Stimulated activated CD4-positive, alpha-beta T cell treated with anti-CD3 and anti-CD28 coated beads, Interleukin-2, amount 100 ng/mL, for 4 hours (primary cell): ENCODE results near the gene HIF3A.
"Not testable (repeated sequence)": the region's sequence is repeated elsewhere in the genome, so short reads cannot be mapped to it uniquely, and the experiment has no call there.

ENCODE experiments used
- DNase-seq: peaks from one replicate; pipeline ENCODE4 v3.0.0-alpha.2; 2020; ENCODE audit warnings: low read depth

HIF3A gene

DNA sequence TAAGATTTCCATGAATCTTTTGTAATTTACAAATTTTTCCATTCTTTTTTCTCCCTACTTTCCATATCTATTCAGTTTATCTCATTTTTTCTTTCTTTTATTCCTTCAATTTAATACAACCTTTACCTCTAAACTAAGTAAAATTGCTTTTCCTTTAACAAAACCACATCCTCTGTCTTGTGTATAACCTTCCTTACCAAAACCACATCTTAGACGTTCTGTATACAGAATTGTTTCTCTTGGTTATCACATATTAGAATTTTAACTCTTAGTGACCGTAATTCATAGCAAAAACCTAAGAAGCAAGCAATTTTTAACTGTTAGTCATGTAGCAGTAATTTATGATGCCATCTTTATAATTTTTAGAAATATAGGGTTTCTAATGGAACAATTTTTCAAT, 65.1 kb downstream of the HIF3A start:
- DNase-seq, result no peak

DNA sequence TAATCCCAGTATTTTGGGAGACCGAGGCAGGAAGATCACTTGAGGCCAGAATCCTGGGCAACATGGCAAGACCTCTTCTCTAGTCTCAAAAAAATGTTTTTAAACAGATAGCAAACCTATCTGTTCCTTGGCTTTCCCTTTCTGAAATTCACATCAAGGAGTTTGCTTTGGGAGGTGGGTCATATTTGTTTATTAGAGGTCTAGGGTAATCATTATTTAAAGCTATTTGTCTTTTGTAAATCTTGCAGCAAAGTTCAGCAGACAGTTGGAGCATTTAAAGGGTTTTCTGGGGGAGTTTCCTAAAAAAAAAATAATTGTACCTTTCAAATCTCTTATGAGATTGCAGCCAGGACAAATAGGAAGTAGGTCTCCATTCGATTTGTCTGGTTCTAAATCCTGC, 67.5 kb downstream of the HIF3A start:
- DNase-seq, result no peak

DNA sequence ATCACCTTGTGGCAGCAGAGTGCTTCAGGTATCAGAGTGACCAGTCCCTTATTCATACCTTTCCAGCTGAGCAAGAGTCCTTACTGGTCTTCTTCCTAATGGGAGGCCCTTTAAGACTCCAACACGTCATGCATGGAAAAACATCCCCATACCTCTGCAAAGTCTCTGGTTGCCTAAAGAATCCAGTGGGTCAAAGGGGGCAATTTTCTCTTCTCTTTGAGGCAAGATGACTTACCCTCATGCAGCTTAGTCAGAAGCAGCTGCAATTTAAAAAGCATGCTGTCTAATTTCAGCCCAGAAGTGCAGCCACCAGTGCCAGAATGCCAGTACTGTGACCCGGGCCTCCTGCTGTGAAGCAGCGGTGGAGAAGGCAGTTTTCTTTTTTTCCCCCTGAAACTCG, 68.7 kb downstream of the HIF3A start:
- no peak for DNase-seq

DNA sequence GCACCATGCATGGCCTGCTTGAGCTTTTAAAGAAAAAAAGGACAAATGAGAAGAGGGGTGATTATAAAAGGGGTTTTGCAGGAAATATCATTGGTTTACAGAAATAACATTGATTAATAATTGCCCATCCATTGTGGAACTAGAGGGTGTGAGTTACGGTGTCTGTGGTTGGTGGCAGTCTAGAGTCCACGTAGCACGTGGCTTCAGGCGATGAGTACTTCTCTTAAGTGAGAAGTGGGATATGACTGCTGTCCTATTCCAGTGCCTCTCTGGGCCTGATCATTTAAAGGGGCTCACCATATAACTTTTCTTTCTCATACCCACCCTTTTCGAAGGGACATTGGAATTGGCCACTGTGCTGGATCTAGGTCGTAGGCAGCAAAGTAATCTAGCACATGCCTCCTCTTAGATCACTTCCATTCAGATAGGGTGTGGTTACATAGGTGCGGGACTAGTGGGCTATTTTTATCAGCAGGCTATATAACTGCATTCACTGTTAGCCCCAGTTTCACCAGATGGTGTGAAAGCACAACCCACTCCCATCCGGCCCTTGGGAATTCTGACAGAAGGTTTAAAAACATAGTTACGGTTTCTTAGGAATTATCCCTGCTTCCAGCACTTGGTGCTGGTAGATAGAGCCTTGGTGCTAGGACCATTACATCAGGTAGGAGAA, 69.9 kb downstream of the HIF3A start:
- no peak for DNase-seq

DNA sequence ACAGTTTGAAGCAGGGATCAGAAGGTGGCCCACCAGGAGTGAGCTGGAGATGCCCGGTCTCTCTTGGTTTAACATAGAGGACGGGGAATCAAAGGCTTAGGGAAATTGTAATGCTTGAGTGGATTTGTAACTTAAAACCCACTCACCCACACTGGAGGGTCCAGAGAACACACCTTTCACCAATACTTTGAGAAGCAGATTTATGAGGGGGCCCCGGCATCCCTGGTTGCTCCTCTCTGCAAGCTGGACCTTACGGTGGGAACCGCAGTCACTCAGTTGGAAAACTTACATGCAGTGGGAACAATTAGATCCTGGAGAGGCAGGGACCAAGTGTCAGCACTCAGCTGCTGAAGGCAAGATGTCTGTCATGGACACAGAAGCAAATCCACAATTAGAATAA, 70.6 kb downstream of the HIF3A start:
- DNase-seq, result no peak

DNA sequence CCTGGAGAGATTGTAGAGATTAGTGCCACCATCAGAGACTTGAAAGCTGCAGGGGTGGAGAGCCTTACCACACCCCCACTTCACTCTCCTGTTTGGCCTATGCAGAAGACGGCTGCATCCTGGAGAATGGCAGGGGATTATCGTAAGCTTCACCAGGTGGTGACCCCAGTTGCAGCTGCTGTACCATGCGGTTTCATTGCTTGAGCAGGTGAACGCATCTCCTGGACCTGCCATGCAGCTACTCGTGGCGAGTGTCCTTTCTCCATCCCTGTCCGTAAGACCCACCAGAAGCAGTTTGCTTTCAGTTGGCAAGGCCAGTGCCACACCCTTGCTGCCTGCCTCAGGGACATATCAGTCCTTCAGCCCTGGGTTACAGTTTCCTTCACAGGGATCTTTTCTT, 71.3 kb downstream of the HIF3A start:
- no peak for DNase-seq

DNA sequence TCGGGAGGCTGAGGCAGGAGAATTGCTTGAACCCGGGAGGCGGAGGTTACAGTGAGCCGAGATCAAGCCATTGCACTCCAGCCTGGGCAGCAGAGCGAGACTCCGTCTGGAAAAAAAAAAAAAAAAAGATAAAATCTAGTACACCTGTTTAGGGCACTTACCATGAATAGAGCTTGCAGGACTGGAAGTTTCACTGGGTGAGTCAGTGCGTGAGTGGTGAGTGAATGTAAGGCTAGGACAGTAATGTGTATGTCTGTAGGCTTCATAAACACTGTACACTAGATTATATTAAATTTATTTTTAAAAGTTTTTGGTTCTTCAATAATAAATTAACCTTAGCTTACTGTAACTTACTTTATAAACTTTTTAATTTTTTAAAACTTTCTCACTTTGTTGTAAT, 73.0 kb downstream of the HIF3A start:
- DNase-seq, result no peak

DNA sequence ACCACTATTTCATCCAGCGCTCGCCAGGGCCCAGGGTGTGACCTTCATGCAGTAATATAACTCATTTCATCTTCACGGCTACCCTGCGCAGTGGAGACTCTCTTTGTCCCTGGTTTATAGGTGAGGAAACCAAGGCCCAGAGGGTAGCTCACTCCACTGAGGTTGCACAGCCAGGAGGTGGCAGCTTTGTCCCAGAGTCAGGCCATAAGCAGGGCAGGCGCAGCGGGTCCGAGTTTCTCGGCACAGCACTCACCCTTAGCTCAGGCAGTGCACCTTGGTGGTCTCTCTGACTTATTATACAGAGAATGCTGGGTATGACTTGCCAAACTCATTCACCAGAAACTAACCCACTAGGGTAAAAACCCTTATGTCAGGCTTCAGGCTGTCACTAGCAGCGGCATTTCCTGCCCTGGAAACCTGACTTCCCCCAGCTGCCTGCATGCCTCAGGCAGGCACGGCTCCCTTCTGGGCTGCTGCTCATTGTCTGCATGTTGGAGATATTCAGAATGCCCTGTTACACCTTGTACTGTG, 74.6 kb downstream of the HIF3A start:
- DNase-seq, result no peak

DNA sequence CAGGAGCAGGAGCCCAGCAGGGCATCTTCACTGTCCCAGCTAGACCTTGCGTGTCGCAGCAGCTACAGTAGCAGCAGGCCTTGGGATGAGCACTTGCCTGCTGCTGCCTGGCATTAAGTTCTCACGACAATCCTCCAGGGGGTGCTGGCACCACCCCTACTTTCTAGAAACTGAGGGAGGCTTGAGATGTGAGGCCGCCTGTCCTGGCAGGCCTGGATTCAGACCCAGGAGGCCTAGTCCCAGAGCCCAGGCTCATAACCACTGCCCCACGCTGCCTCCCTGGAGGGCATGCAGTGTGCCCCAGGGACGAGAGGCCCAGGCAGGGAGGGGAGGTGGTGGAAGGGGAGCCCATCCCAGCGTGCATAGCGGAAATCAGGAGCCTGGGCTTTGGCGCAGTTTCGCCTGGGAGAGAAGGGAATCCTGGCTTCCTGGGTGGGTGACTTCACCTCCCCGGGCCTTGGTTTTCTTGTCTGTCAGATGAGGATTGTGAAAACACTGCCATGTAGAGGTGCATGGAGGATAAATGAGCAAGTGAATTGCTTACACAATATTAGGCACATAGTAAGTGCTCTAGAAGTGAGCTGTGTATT, 76.2 kb downstream of the HIF3A start:
- no peak for DNase-seq

DNA sequence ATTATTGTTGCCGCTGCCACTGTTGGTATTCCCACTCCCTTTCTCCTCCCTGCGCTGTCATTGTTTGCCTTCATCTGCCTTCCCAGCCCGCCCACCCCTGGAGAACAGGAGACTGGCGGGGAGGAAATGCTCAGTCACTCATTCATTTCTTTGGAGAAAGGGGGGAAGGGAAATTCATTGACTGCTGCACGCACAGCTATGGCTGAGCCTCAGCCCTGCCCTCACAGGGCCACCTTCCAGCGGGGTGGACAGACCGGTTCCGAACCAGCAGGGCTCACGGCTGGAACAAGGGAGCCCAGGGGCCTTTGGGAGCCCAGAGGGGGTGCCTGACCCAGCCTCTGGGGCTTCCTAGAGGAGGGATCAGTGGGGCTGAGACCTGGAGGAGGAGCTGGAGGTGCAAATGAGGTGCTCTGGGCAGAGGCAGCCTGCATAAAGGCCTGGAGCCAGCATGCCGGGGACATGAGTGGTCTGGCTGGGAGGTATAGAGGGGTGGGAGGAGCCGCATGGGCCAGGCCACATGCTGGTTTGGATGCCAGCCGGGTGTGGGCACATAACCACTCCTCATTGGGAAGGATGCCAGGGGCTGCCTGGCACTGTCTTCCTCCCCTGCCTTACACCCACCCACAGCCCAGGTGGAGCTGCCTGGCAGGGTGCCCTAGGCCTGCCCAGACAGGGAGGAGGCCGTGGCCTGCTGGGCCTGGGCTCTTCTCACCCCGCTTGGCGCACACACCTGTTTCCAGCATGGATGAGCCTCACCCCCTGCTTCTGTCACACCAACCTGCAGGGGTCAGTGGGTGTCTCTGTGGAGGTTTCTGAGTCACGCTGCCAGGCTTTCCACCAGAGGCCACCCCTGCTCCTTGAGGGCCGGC, 76.9 kb downstream of the HIF3A start:
- DNase-seq, result no peak

DNA sequence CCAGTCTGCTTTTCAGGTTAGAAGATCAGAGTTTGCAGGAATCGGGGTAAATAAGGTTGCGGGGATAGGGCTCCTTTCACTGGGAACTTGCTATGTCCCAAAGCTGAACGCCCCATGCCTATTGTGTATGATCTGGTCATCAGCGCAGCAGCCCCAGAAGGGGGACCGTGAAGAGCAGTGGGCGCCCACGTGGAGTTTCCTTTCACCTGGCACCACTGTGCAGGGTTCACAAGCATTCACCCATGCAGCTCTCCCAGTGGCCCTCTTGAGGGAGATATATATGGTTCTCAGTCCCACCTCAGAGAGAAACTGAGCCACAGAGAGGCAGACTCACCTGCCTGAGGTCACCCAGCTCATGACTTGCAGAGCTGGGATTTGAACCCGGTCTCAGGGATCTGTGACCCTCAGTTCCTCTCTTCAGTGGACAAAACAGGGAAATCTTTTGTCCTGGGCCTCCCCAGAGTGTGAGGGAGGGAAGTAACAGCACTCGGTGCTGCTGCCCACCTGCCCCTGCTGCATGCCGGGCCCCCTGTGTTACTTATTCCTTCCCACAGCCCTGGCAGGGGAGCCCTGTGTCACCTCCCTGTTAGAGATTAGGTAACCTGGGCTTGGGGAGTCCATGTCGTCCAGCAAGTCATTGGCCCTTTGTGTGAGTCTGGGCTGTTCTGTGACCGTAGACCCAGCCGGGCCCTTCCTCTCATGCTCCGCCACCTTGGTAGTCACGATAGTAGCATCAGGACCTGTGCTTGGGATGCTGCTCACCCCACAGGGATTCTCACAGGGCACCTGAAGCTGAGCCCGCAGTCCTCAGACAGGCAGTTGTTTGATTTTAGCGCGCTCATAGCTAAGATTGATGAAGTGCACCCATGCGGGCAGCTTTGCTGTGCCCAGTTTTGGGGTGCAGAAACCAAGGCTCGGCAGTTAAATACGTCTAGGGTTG, 78.0 kb downstream of the HIF3A start:
- DNase-seq, result no peak

DNA sequence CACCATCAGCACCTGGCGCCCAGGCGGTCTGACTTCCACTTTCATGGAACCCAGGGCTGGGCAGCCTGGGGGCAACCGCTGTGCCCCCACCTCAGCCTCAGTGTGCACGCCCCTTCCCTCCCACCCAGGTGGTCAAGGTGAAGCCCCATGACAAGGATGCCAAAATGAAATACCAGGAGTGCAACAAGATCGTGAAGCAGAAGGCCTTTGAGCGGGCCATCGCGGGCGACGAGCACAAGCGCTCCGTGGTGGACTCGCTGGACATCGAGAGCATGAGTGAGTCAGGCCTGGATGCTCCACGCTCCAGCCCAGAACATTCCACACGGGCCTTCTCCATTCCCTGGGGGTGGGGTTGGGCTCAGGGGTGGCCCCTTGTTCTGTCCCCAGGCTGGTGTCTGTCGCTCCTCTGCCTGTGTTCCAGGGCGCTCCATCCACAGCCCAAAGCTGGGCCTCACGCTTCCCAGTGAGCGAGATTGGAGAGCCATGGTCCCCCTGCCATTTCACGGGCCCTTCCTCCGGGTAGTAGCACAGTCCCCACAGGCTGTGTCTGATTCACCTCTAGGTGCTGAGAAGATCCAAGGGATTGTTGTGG, 78.7 kb downstream of the HIF3A start:
- DNase-seq, result not testable (repeated sequence)

DNA sequence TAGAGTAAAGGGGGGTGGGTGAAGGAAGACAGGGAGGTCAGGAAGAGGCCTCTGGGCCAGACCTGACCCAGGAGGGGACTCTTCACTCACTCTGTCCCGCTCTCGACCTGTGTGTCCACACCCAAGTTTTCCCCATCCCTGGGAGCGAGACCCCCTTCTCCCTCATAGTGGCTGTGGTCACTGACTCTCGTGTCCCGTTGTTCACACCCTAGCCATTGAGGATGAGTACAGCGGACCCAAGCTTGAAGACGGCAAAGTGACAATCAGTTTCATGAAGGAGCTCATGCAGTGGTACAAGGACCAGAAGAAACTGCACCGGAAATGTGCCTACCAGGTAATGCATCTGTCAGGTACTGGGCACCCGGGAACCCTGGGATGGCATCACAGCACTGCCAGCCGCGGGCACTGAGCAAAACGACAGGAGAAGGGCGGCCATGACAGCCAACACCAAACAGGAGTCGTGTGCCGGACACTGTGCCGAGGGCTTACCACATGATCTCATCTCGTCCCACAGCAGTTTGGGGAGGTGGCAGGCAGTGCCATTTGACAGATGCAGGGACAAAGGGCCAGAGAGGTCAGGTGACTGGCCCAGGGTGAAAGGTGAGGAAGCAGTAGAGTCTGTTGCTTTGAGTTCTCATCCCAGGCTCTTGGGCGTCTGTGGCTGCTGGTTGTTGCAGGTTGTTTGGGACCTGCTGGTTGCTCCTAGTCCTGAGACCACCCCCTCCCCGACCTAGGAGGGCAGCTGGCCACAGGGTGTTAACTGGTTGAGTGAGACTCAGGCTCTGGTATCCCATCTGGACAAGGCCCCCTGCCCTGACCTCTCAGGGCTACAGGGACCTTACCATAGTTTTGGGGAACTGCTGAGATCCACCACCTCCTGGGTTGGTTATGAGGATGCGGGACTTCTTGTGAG, 79.7 kb downstream of the HIF3A start:
- DNase-seq, result no peak

DNA sequence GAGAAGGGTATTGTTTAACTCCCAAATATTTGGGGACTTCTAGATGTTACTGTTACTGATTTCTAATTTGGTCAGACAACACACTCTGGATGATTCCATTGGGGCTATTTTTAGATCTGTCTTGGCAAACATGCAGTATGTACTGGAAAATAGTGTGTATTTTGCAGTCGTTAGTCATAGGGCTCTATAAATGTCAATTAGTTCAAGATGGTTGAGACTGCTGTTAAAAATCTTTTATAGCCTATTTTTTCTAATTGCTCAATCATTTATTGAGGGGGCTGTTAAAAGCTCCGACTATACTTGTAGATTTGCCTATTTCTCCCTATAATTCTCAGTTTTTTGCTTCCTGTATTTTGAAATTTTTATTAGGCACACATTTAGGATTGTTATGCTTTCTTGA, 81.4 kb downstream of the HIF3A start:
- no peak for DNase-seq

DNA sequence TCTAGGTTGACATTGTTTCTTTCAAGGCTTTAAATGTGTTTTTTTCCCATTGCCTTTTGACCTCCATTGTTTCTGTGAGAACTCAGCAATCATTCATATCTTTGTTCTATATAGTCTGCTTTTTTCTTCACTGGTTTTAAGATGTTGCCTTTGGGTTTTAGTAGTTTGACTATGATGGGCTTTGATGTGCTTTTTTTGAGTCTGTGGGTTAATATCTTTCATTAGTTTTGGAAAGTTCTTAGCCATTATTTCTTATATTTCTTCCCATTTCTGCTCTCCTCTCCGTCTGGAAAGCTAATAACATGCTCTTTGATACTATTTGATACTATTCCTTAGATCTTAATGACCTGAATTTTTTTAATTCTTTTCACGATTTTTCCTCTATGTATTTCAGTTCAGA, 83.8 kb downstream of the HIF3A start:
- DNase-seq, result no peak

DNA sequence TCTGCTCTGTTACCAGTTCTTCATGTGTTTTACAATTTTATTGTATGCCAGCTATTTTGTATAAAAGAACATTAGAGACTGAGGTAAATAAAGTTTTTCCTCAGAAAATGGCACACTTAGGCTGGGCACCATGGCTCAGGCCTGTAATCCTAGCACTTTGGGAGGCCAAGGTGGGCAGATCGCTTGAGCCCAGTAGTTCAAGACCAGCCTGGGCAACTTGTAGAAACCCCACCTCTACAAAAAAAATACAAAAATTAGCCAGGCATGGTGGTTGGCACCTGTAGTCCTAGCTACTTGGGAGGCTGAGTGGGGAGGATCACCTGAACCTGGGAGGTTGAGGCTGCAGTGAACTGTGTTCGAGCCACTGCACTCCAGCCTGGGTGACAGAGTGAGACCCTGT, 84.5 kb downstream of the HIF3A start:
- no peak for DNase-seq

DNA sequence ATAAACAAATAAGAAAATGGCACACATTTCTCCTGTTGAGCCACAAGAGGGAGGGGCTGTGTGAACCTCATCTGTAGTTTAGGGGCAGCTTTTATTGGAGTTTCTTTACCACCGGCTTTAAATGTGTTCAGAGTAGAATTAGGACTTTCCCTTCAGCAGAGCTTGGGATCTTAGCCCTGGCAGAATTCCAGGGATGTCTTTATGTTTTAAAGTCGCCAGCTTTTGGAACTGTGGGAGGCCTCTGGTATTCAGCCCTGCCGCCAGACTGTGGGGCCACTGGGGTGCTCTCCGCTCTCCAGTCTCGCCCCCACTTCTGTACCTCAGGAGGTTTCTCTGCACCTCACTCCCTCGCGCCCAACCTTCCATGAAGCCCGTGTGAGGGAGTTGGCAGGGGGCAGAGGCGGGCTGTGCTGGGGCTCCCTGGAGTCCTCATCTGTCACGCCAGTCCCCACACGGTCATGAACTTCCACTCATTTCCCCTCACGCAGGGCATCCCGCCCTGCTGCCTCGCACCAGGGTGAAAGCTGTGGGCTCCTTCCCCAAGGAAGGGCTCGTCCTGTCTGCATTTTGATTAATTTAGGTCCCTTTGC, 85.0 kb downstream of the HIF3A start:
- no peak for DNase-seq

DNA sequence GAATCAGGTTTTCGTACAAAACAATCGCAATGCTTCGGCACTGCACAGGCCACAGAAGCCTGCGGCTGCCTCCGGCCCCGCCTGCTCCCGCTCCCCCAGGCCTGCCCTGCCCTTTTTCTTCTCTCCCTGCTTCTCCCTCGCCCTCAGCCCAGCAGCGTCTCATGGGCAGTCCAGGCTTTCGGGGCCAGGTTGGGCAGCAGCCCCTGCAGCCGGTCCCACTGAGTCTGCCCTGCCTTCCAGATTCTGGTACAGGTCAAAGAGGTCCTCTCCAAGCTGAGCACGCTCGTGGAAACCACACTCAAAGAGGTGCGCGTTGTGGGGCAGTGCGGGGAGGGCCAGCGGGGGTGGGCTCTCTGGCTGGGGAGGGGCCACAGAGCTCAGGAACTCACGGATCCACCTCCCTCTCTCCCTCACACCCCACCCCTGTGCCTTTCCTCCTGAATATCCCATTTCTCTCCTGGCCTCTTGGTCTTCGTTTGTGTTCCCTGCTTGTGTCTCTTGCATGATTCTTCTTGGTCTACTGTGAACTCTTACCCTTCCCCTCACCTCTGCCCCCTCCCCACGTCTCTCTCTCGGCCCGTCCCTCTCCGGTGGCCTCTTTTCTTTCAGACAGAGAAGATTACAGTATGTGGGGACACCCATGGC, 86.5 kb downstream of the HIF3A start:
- DNase-seq, result no peak

DNA sequence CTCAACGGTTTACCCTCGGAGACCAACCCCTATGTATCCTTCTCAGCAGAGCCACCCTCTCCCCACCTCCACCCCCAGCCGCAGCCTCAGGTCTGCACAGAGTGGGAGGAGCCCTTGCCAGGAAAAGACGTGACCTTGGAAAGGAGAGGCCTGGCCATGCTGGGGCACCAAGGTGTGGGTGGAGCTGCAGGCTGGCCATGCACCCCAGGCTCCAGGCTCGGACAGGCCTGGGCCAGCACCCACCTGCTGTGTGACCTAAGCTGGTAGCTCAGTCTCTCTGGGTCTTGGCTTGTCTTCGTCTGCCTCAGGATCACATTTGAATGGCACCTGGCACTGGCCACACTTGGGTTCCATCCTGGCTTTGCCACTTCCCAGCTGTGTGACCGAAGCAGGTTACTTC, 87.0 kb downstream of the HIF3A start:
- no peak for DNase-seq

DNA sequence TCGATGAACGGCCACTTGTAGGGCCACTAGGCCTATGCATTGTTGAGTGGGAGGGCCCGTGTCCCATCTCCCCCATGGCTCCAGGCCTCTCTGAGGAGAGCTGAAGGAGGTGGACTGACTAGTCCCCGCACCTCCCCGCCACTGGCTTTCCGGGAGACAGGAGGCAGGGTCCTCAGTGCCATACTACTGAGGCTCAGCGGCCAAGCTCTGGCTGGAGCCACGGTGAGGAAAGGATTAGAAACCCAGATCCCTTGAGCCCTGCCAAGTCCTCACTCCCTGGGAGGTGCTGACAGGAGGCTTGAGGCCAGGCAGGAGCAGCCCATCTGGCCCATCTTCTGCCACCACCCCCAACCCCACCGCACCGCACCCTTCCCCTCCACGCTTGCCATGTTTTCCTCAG, 87.6 kb downstream of the HIF3A start:
- no peak for DNase-seq
